GM12874 (cell line): ENCODE data around the gene D2HGDH.

Experiments used
- TF ChIP-seq, protein P1 (sequence below): IDR thresholded peaks from 2 replicates; pipeline ENCODE4 v1.5.1; 2011; ENCODE audit warnings: low read depth, mild to moderate bottlenecking, control low read depth, low read length, moderate library complexity; ENCODE audit not compliant: insufficient read depth

Gene D2HGDH

DNA sequence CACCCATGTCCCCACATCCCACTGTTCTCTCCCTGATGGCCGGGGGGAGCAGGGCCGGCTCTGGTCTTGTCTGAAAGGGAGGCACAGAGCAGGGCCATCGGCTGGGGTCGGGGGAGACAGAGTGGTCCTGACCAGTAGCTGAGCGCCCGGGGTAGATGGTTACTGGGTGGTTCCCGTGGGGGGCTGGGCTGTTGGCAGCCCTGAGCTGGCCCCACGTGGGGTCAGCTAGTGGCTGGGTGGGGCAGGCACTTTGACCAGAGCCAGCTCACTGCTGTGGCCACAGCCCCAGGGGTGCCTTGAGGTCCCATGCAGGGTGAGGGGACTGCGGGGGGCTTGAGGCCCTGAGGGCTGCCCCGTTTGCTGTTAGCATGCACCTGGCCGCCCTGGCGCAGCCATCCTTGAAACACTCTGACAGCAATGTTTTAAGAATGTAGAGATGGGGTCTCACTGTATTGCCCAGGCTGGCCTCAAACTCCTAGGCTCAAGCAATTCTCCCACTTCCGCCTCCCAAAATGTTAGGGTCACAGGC, 62.2 kb downstream of the D2HGDH start:
- TF ChIP-seq, protein P1, sequence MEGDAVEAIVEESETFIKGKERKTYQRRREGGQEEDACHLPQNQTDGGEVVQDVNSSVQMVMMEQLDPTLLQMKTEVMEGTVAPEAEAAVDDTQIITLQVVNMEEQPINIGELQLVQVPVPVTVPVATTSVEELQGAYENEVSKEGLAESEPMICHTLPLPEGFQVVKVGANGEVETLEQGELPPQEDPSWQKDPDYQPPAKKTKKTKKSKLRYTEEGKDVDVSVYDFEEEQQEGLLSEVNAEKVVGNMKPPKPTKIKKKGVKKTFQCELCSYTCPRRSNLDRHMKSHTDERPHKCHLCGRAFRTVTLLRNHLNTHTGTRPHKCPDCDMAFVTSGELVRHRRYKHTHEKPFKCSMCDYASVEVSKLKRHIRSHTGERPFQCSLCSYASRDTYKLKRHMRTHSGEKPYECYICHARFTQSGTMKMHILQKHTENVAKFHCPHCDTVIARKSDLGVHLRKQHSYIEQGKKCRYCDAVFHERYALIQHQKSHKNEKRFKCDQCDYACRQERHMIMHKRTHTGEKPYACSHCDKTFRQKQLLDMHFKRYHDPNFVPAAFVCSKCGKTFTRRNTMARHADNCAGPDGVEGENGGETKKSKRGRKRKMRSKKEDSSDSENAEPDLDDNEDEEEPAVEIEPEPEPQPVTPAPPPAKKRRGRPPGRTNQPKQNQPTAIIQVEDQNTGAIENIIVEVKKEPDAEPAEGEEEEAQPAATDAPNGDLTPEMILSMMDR: no peak

DNA sequence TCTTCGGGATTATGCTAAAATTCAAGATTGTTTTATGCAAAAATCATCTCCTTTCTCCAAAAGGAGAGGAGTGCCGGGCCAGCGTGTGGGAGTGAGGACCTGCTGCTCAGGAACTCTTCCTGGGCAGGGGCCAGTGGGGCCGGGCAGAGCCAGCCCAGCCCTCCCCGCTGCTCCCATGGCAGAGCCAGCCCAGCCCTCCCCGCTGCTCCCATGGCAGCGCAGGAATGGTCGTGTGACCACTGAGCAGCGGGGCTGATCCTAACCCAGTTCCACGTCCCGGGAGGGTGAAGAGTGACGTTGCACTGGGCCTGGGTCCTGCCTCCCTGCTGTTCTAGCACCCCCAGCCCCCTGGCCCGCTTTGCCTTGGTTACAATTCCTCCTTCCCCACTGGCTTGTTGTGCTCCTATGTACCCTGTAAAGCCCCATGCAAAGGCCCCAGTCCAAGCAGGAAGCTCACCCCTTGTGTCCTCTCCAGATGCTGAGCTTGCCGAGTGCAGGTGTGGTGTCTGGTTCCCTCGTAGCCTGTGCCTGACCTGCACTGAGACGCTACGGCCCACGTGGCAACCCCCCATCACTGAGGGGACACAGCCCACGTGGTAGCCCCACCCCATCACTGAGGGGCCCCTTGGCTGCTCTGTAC, 63.1 kb downstream of the D2HGDH start:
- TF ChIP-seq, protein P1: no peak

DNA sequence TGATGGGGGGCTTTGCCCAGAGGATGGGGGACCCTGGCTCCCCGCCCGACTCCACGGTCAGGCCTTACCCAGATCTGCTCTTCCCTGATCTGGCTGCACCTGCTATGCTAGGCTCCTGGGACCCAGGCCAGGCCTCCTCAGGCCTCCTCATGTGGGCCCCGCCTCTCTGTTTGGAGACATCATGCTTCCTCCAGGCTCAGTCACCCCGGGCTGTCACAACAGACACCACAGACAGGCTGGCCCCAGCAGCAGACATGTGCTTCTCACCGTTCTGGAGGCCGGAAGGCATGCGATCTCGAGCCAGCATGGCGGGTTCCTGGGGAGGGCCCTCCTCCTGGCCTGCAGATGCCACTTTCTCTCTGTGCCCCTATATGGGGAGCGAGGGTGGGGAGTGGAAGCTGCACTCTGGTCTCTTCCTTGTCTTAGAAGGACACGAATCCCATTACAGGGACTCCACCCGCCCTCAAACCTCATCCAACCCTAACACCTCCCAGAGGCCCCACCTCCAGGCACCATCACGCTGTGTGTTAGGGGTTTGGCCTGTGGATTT, 63.7 kb downstream of the D2HGDH start:
- TF ChIP-seq, protein P1: no peak

DNA sequence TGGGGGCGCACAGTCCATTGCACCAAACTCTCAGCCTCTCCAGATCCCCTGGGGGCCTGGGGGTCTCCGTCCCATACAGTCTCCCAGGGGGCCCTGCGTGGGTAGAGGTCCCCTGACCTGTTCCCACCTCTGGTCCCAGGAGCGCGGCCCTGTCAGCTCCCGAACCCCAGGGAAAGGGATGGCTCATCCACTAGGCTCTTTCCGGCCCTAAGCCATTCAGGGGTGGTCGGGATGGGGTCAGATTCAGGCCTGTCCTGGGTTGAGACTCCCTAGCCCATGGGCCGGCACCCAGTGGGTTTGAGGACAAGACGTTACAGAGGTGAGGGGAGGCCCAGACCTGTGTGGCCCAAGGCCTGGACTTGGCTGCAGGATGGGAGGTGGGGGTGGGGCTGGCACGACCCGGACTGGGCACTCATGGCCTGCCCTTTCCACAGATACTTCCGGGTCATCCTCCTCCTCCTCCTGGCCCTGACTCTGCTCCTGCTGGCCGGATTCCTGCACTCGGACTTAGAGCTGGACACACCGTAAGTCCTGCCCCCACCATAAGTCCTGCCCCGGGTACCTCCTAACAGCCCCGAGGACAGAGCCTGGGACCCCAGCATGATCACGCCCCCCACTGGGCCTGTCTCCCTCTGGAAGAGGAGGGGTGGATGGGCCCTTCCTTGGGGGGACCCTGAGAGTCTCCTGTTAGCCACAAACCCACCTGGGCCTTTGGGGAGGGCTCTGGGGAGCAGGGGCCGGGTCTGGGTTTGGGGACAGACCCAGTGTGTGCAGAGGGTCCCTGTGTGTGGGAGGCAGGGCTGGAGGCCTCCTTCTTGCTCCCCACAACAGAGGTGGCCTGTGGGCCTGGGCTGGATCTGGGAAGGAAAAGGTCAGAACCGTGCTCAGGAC, 64.4 kb downstream of the D2HGDH start:
- TF ChIP-seq, protein P1: no peak

DNA sequence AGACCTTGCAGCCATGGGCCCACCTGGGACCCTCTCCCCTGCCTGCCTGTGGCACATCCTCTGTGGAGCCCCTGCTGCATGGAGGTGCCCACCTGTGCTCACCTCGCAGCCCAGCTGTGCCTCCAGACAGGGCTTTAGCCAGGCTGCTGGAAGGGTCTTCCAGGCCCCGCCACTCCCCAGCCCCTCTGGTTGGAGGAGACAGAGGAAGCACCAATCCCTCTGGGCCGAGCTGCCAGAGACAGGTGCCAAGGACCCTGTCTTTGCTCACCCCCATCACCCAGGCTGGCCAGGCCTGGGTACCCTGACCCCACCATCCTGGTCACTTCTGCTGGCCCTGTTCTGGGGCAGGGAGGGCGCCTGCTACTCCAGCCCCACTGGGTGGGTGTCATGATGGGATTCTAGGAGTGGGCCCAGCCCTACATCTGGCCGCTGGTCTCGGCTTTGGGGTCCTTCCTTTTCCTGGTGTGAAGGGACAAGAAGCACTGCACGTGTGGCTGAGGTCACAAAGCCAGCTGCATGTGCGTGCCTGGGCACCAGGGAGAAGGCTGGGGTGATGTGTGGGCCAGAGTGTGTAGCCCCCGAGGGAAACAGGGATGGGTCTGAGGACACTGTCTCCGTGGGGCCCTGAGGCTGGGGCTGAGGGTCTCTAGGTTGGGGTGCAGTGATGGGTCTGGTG, 65.2 kb downstream of the D2HGDH start:
- TF ChIP-seq, protein P1: no peak

DNA sequence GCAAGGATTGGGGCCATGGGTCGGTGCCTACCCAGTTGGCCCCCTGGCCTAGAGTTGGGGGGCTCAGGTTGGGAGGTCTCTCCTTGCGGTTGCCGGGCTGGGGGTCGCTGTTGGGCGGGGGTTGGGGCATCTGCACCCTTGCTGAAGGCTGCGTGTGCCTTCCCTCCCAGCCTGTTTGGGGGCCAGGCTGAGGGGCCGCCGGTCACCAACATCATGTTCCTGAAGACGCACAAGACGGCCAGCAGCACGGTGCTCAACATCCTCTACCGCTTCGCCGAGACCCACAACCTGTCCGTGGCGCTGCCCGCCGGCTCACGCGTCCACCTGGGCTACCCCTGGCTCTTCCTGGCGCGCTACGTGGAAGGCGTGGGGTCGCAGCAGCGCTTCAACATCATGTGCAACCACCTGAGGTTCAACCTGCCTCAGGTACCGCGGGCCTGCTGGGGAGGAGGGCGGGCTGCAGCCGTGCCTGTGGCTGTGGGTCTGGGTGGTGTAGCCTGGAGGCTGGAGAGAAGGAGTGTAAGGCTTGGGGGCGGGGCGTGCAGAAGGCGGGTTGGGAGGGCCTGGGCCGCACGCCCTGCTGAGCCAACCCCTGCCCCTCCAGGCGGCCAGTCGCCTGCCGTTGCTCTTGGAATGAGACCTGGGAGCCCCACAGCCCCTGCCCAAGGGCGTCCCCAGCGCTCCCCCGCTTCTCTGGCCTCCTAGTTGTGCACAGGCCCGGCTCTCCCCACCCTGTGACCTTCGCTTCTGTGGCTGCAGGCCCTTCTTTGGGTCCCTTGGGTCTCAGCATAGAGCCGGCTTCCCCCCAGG, 67.4 kb downstream of the D2HGDH start:
- TF ChIP-seq, protein P1: no peak
